IPS-18a (cell line): ENCODE results near the gene IGSF6.

Source experiments
- H3K27ac ChIP-seq: one replicate; pipeline ENCODE4 v1.5.1; 2013; ENCODE audit warnings: low read length
- H3K27me3 ChIP-seq: one replicate; pipeline ENCODE4 v1.6.1; 2013; ENCODE audit warnings: mild to moderate bottlenecking, low read length; ENCODE audit not compliant: control insufficient read depth, insufficient read depth
- H3K36me3 ChIP-seq: one replicate; pipeline ENCODE4 v1.6.1; 2013; ENCODE audit warnings: low read depth, low read length; ENCODE audit not compliant: control insufficient read depth
- H3K4me1 ChIP-seq: one replicate; pipeline ENCODE4 v1.6.1; 2013; ENCODE audit warnings: low read depth, low read length; ENCODE audit not compliant: control insufficient read depth
- H3K4me3 ChIP-seq: one replicate; pipeline ENCODE4 v1.5.1; 2013; ENCODE audit warnings: low read length
- H3K9ac ChIP-seq: one replicate; pipeline ENCODE4 v1.6.1; 2013; ENCODE audit warnings: mild to moderate bottlenecking, low read length, moderate library complexity
- H3K9me3 ChIP-seq: one replicate; pipeline ENCODE4 v1.6.1; 2013; ENCODE audit warnings: low read depth, low read length; ENCODE audit not compliant: control insufficient read depth

The IGSF6 gene

GRCh38 chr16:21673469-21673868 is 21.1 kb upstream of the IGSF6 start:
- Histone ChIP-seq H3K9me3 (peaks cover 4% of the 10 kb centered on the region), H3K4me1 (no peaks in the 10 kb centered on the region), H3K36me3 (no peaks in the 10 kb centered on the region), H3K27me3 (no peaks in the 10 kb centered on the region), H3K4me3 (no peak overlapping the region), H3K9ac (no peak overlapping the region), H3K27ac (no peak overlapping the region)

- no peaks in the 10 kb centered on the region for H3K9me3 ChIP-seq
- no peak overlapping the region for H3K27ac ChIP-seq
- H3K36me3 ChIP-seq = no peaks in the 10 kb centered on the region
- H3K4me3 ChIP-seq = no peak overlapping the region
- H3K4me1 ChIP-seq = peaks cover 8% of the 10 kb centered on the region
- H3K27me3 ChIP-seq = no peaks in the 10 kb centered on the region
- H3K9ac ChIP-seq = no peak overlapping the region
Measured at GRCh38 chr16:21667575-21667974, 15.2 kb upstream of the IGSF6 start.

- no peak overlapping the region for H3K27ac ChIP-seq
Measured at GRCh38 chr16:21666772-21667171, 14.4 kb upstream of the IGSF6 start.

GRCh38 chr16:21664801-21665492 is 12.5 kb upstream of the IGSF6 start:
- no peak overlapping the region for H3K9ac ChIP-seq
- H3K36me3 ChIP-seq = no peaks in the 10 kb centered on the region
- no peak overlapping the region for H3K4me3 ChIP-seq

More at GRCh38 chr16:21666772-21667171, 14.4 kb upstream of the IGSF6 start:
- Histone ChIP-seq H3K4me1 (peaks cover 8% of the 10 kb centered on the region), H3K9me3 (no peaks in the 10 kb centered on the region), H3K27me3 (no peaks in the 10 kb centered on the region), H3K4me3 (peak overlapping the region; percentile 12), H3K9ac (no peak overlapping the region), H3K36me3 (no peaks in the 10 kb centered on the region)

GRCh38 chr16:21663889-21664647 is 11.7 kb upstream of the IGSF6 start, which contains the start of gene OTOA:
OTOA (plus strand) TSS chr16:21663968; CDS start chr16:21678515, 14,547 bp downstream.
- Histone ChIP-seq H3K27me3 (no peaks in the 10 kb centered on the region), H3K27ac (no peak within 1 kb of the TSS), H3K9ac (no peak within 1 kb of the TSS), H3K4me3 (no peak within 1 kb of the TSS), H3K36me3 (no peaks in the 10 kb centered on the region), H3K4me1 (peaks cover 8% of the 10 kb centered on the region), H3K9me3 (no peaks in the 10 kb centered on the region)

More at GRCh38 chr16:21664801-21665492, 12.5 kb upstream of the IGSF6 start:
- H3K4me1 ChIP-seq = peaks cover 8% of the 10 kb centered on the region
- no peaks in the 10 kb centered on the region for H3K9me3 ChIP-seq
- no peaks in the 10 kb centered on the region for H3K27me3 ChIP-seq
- H3K27ac ChIP-seq = no peak overlapping the region

GRCh38 chr16:21659124-21659523 is 6.7 kb upstream of the IGSF6 start:
- H3K27ac ChIP-seq = no peak overlapping the region
- H3K9ac ChIP-seq = no peak overlapping the region
- no peaks in the 10 kb centered on the region for H3K9me3 ChIP-seq
- H3K36me3 ChIP-seq = peaks cover 4% of the 10 kb centered on the region
- H3K27me3 ChIP-seq = no peaks in the 10 kb centered on the region
- H3K4me1 ChIP-seq = no peaks in the 10 kb centered on the region
- no peak overlapping the region for H3K4me3 ChIP-seq

GRCh38 chr16:21656795-21657768 is 4.7 kb upstream of the IGSF6 start:
- Histone ChIP-seq H3K9me3 (no peaks in the 10 kb centered on the region), H3K4me1 (no peaks in the 10 kb centered on the region), H3K9ac (no peak overlapping the region), H3K27me3 (no peaks in the 10 kb centered on the region), H3K27ac (no peak overlapping the region), H3K36me3 (peaks cover 4% of the 10 kb centered on the region), H3K4me3 (no peak overlapping the region)

- no peaks in the 10 kb centered on the region for H3K9me3 ChIP-seq
- H3K27ac ChIP-seq = no peak overlapping the region
- H3K4me3 ChIP-seq = no peak overlapping the region
- no peak overlapping the region for H3K9ac ChIP-seq
- H3K36me3 ChIP-seq = peaks cover 4% of the 10 kb centered on the region
- no peaks in the 10 kb centered on the region for H3K4me1 ChIP-seq
- no peaks in the 10 kb centered on the region for H3K27me3 ChIP-seq
Measured at GRCh38 chr16:21654881-21655280, 2.5 kb upstream of the IGSF6 start.

GRCh38 chr16:21654466-21654865 is 2.1 kb upstream of the IGSF6 start:
- Histone ChIP-seq H3K4me1 (no peaks in the 10 kb centered on the region), H3K9me3 (no peaks in the 10 kb centered on the region), H3K4me3 (no peak overlapping the region), H3K36me3 (peaks cover 4% of the 10 kb centered on the region), H3K27ac (no peak overlapping the region), H3K27me3 (no peaks in the 10 kb centered on the region), H3K9ac (no peak overlapping the region)

- no peaks in the 10 kb centered on the region for H3K4me1 ChIP-seq
- no peaks in the 10 kb centered on the region for H3K27me3 ChIP-seq
- H3K27ac ChIP-seq = no peak overlapping the region
- H3K4me3 ChIP-seq = no peak overlapping the region
- peaks cover 4% of the 10 kb centered on the region for H3K36me3 ChIP-seq
- H3K9me3 ChIP-seq = no peaks in the 10 kb centered on the region
- H3K9ac ChIP-seq = no peak overlapping the region
Measured at GRCh38 chr16:21653571-21653970, 1.2 kb upstream of the IGSF6 start.

GRCh38 chr16:21651515-21651914 is 893 bp downstream of the IGSF6 start:
- Histone ChIP-seq H3K36me3 (peaks cover 4% of the 10 kb centered on the region), H3K27ac (no peak overlapping the region), H3K9ac (no peak overlapping the region), H3K27me3 (no peaks in the 10 kb centered on the region), H3K4me3 (no peak overlapping the region), H3K4me1 (no peaks in the 10 kb centered on the region), H3K9me3 (no peaks in the 10 kb centered on the region)
